PC-3 (cell line): Measurements from ENCODE around the gene TUBE1.

ENCODE experiments used
- CTCF ChIP-seq: fragments of 300-600 bp; sonication (generic); conservative IDR thresholded peaks from 2 replicates; pipeline ENCODE4 v1.5.1; 2017; ENCODE audit warnings: antibody characterized with exemption, low read depth, mild to moderate bottlenecking, low read length
- EZH2 ChIP-seq: fragments of 300-600 bp; sonication (generic); IDR thresholded peaks from one replicate; pipeline ENCODE4 v1.6.1; 2017; ENCODE audit warnings: antibody characterized with exemption, mild to moderate bottlenecking, low read length; ENCODE audit not compliant: unreplicated experiment
- EZH2phosphoT487 ChIP-seq: fragments of 300-600 bp; sonication (generic); IDR thresholded peaks from 2 replicates; pipeline ENCODE4 v1.6.1; 2018; ENCODE audit warnings: mild to moderate bottlenecking, antibody characterized with exemption, low read length, borderline replicate concordance

- TF ChIP-seq CTCF (no peak), EZH2 (no peak), EZH2phosphoT487 (no peak)
Measured at GRCh38 chr6:112087136-112087911, at the start of gene TUBE1, which contains the start of gene FAM229B.
